ENCODE measurements around the gene FKBP8. TPM values are rescaled to one million over a fixed set of nuclear protein-coding genes. Genes with fewer than 3 reads are reported as not detected.

Gene FKBP8
- total RNA-seq, 1 experiment from 2014 or later: 345 TPM

- POLR2A ChIA-PET: no interaction called here
- Mint-ChIP-seq H3K27me3 (ENCODE audit: low read depth) (no peaks in the 10 kb centered on the region), H3K9me3 (no peaks in the 10 kb centered on the region), H3K4me1 (peaks cover 31% of the 10 kb centered on the region), H3K36me3 (no peaks in the 10 kb centered on the region), H3K4me3 (no peak overlapping the region), H3K27ac (no peak overlapping the region)
- ATAC-seq (no peak), DNase-seq (ENCODE audit: low spot score) (no peak)
- CTCF ChIA-PET: interaction anchor here (2.5 kb wide), 1 partner anchor 99 kb away, joined by 18 read pairs; the partner anchor contains the start of gene REX1BD
- no peak for TF ChIP-seq MYBL2 (CRISPR knock-in tag; IDR thresholded peaks at IDR 0.05)
- no peak for TF ChIP-seq JUN (CRISPR knock-in tag; IDR thresholded peaks at IDR 0.05)
- no peak for TF ChIP-seq JAZF1 (CRISPR knock-in tag; IDR thresholded peaks at IDR 0.05)
- TF ChIP-seq ZNF219 (CRISPR knock-in tag; IDR thresholded peaks at IDR 0.05; ENCODE audit: borderline replicate concordance): no peak
- TF ChIP-seq GRHL2 (CRISPR knock-in tag; IDR thresholded peaks at IDR 0.05; ENCODE audit: insufficient replicate concordance, severe bottlenecking): no peak
- no peak for TF ChIP-seq EMX1 (CRISPR knock-in tag; IDR thresholded peaks at IDR 0.05)
- TF ChIP-seq, protein P1, sequence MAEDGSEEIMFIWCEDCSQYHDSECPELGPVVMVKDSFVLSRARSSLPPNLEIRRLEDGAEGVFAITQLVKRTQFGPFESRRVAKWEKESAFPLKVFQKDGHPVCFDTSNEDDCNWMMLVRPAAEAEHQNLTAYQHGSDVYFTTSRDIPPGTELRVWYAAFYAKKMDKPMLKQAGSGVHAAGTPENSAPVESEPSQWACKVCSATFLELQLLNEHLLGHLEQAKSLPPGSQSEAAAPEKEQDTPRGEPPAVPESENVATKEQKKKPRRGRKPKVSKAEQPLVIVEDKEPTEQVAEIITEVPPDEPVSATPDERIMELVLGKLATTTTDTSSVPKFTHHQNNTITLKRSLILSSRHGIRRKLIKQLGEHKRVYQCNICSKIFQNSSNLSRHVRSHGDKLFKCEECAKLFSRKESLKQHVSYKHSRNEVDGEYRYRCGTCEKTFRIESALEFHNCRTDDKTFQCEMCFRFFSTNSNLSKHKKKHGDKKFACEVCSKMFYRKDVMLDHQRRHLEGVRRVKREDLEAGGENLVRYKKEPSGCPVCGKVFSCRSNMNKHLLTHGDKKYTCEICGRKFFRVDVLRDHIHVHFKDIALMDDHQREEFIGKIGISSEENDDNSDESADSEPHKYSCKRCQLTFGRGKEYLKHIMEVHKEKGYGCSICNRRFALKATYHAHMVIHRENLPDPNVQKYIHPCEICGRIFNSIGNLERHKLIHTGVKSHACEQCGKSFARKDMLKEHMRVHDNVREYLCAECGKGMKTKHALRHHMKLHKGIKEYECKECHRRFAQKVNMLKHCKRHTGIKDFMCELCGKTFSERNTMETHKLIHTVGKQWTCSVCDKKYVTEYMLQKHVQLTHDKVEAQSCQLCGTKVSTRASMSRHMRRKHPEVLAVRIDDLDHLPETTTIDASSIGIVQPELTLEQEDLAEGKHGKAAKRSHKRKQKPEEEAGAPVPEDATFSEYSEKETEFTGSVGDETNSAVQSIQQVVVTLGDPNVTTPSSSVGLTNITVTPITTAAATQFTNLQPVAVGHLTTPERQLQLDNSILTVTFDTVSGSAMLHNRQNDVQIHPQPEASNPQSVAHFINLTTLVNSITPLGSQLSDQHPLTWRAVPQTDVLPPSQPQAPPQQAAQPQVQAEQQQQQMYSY (CRISPR knock-in tag; IDR thresholded peaks at IDR 0.05): no peak
- TF ChIP-seq, protein P2, sequence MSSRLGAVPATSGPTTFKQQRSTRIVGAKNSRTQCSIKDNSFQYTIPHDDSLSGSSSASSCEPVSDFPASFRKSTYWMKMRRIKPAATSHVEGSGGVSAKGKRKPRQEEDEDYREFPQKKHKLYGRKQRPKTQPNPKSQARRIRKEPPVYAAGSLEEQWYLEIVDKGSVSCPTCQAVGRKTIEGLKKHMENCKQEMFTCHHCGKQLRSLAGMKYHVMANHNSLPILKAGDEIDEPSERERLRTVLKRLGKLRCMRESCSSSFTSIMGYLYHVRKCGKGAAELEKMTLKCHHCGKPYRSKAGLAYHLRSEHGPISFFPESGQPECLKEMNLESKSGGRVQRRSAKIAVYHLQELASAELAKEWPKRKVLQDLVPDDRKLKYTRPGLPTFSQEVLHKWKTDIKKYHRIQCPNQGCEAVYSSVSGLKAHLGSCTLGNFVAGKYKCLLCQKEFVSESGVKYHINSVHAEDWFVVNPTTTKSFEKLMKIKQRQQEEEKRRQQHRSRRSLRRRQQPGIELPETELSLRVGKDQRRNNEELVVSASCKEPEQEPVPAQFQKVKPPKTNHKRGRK (CRISPR knock-in tag; IDR thresholded peaks at IDR 0.05; ENCODE audit: borderline replicate concordance): no peak
- no peak for TF ChIP-seq GABPB1 (CRISPR knock-in tag; IDR thresholded peaks at IDR 0.05)
- no peak for TF ChIP-seq ZNF317 (CRISPR knock-in tag; IDR thresholded peaks at IDR 0.05; ENCODE audit: borderline replicate concordance, low read depth)
- no peak for TF ChIP-seq SMAD4 (CRISPR knock-in tag; IDR thresholded peaks at IDR 0.05)
- TF ChIP-seq ZNF671 (CRISPR knock-in tag; IDR thresholded peaks at IDR 0.05): no peak
- TF ChIP-seq, protein P3, sequence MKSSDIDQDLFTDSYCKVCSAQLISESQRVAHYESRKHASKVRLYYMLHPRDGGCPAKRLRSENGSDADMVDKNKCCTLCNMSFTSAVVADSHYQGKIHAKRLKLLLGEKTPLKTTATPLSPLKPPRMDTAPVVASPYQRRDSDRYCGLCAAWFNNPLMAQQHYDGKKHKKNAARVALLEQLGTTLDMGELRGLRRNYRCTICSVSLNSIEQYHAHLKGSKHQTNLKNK (CRISPR knock-in tag; IDR thresholded peaks at IDR 0.05): no peak
- TF ChIP-seq USF2 (CRISPR knock-in tag; IDR thresholded peaks at IDR 0.05): no peak
These were observed 52.6 kb downstream of the FKBP8 start for GRCh38 chr19:18490728-18491127.

- ChIA-PET CTCF (interaction anchor here (1.1 to 3.2 kb wide), 10 partner anchors 14 to 272 kb away, joined by 3 to 30 read pairs (median 13); partner anchors contain the start of genes ELL, REX1BD and UBA52), POLR2A (no interaction called here)
- Mint-ChIP-seq H3K27ac (no peak overlapping the region; the same call in 1 of the 2 replicates), H3K9me3 (no peaks in the 10 kb centered on the region), H3K4me3 (no peak overlapping the region), H3K4me1 (peaks cover 33% of the 10 kb centered on the region), H3K27me3 (ENCODE audit: low read depth) (no peaks in the 10 kb centered on the region), H3K36me3 (no peaks in the 10 kb centered on the region)
- DNase-seq (ENCODE audit: low spot score) (no peak), ATAC-seq (no peak)
- TF ChIP-seq ZNF219 (CRISPR knock-in tag; IDR thresholded peaks at IDR 0.05; ENCODE audit: borderline replicate concordance): no peak
- no peak for TF ChIP-seq RELA (CRISPR knock-in tag; IDR thresholded peaks at IDR 0.05; ENCODE audit: borderline replicate concordance)
- TF ChIP-seq EMX1 (CRISPR knock-in tag; IDR thresholded peaks at IDR 0.05): no peak
- no peak for TF ChIP-seq USF2 (CRISPR knock-in tag; IDR thresholded peaks at IDR 0.05)
- TF ChIP-seq IRF1 (CRISPR knock-in tag; IDR thresholded peaks at IDR 0.05): no peak
- no peak for TF ChIP-seq STAT6 (CRISPR knock-in tag; conservative IDR thresholded peaks at IDR 0.05; ENCODE audit: low read depth)
- no peak for TF ChIP-seq ZBTB21 (CRISPR knock-in tag; IDR thresholded peaks at IDR 0.05; ENCODE audit: borderline replicate concordance)
- TF ChIP-seq TEAD4 (CRISPR knock-in tag; IDR thresholded peaks at IDR 0.05): no peak
- no peak for TF ChIP-seq JAZF1 (CRISPR knock-in tag; IDR thresholded peaks at IDR 0.05)
- TF ChIP-seq KAT7 (CRISPR knock-in tag; IDR thresholded peaks at IDR 0.05; ENCODE audit: borderline replicate concordance): no peak
These were observed 53.7 kb downstream of the FKBP8 start for GRCh38 chr19:18489627-18490184.

Data from WTC11 (cell line).